ENCODE results near the gene UAP1L1. TPM values are rescaled to one million over a fixed set of nuclear protein-coding genes. Genes with fewer than 3 reads are reported as not detected.
A peak's percentile ranks its signal among the peaks of the same experiment; 100 is the strongest.

The UAP1L1 gene
- total RNA-seq, 4 donors from 2014 or later: 8.1 to 20.7 (median 12.3) TPM

DNA sequence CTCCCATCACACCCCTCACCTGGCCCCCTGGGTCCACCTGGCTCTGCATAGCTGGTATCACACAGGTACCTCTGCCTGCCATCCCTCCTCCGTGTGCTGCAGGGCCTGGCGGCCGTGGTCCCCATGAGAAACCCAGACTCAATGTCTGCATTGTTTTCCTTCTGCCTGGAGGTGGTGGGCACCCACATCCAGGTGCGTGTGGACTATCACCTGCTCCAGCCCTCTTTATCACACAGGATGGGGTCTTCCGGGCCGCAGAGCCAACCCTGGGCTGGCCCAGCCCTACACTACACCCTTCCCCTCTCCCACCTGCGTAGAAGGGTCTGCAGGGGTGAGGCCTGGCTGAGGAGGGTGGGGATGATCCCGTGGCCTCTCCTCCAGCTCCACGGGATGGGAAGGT, 38.4 kb upstream of the UAP1L1 start:
- 81 to 83% methylated on average over 9 of the region's 9 CpGs for WGBS, 2 donors
- H3K4me1 ChIP-seq: peaks cover 0 to 30% (median 12%) of the 10 kb centered on the region in 4 donors
- no peaks in the 10 kb centered on the region for H3K9me3 ChIP-seq
- H3K4me3 ChIP-seq: no peak overlapping the region
- no peak for TF ChIP-seq EP300 (IDR thresholded peaks at IDR 0.05)
- no peak for TF ChIP-seq POLR2A (IDR thresholded peaks at IDR 0.05)
- TF ChIP-seq, protein P1, sequence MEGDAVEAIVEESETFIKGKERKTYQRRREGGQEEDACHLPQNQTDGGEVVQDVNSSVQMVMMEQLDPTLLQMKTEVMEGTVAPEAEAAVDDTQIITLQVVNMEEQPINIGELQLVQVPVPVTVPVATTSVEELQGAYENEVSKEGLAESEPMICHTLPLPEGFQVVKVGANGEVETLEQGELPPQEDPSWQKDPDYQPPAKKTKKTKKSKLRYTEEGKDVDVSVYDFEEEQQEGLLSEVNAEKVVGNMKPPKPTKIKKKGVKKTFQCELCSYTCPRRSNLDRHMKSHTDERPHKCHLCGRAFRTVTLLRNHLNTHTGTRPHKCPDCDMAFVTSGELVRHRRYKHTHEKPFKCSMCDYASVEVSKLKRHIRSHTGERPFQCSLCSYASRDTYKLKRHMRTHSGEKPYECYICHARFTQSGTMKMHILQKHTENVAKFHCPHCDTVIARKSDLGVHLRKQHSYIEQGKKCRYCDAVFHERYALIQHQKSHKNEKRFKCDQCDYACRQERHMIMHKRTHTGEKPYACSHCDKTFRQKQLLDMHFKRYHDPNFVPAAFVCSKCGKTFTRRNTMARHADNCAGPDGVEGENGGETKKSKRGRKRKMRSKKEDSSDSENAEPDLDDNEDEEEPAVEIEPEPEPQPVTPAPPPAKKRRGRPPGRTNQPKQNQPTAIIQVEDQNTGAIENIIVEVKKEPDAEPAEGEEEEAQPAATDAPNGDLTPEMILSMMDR (IDR thresholded peaks at IDR 0.05): no peak
- H3K27me3 ChIP-seq: no peaks in the 10 kb centered on the region
- DNase-seq (ENCODE audit: low spot score in 2 of 2): no peak
- no peak overlapping the region for H3K27ac ChIP-seq
- H3K36me3 ChIP-seq: peaks cover 0 to 52% (median 0%) of the 10 kb centered on the region in 3 donors

DNA sequence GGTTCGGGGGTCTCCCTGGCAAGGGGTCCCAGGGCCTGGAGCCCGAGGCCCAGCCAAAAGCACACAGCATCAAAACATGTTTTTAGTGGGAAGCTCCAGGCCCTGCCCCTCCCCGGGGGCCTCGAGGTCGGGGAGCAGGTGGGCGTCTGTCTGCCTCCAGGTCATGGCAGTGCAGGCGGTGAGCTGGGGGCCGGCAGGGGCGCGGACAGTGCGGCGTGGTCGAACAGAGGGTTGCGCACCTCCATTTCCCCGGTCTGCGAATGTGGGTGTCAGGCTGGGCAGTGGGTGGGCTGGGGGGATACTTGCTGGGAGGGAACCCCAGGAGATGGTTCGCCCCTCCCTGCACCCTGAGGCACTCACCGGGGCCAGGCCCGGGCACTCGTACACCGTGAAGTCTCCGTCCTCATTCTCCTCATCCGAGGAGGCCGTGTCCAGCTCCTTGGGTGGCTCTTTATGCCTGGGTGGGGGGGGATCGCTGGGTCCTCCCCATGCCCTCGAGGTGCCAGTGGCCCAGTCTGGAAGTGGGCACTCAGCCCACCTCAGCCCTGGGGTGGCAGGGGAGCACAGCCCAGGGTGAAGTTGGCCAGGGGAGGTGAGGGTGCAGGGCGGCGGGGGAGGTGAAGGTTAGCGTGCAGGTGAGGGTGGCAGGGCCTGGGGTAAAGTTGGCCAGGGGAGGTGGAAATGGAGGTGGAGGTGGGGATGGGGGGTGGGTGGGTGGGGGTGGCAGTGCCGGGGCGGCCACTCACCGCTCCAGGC, 37.5 kb upstream of the UAP1L1 start:
- TF ChIP-seq EP300 (IDR thresholded peaks at IDR 0.05) (no peak), POLR2A (IDR thresholded peaks at IDR 0.05) (no peak)
- TF ChIP-seq, protein P1 (IDR thresholded peaks at IDR 0.05): no peak
- 85 to 89% methylated on average over 9 to 30 of the region's 32 CpGs for WGBS, 2 donors
- H3K9me3 ChIP-seq: no peaks in the 10 kb centered on the region
- H3K4me1 ChIP-seq: peaks cover 0 to 33% (median 16%) of the 10 kb centered on the region in 4 donors
- no peaks in the 10 kb centered on the region for H3K27me3 ChIP-seq
- H3K4me3 ChIP-seq: no peak overlapping the region
- H3K27ac ChIP-seq: no peak overlapping the region
- no peak for DNase-seq (ENCODE audit: low spot score in 2 of 2)
- H3K36me3 ChIP-seq: peaks cover 0 to 52% (median 0%) of the 10 kb centered on the region in 3 donors

DNA sequence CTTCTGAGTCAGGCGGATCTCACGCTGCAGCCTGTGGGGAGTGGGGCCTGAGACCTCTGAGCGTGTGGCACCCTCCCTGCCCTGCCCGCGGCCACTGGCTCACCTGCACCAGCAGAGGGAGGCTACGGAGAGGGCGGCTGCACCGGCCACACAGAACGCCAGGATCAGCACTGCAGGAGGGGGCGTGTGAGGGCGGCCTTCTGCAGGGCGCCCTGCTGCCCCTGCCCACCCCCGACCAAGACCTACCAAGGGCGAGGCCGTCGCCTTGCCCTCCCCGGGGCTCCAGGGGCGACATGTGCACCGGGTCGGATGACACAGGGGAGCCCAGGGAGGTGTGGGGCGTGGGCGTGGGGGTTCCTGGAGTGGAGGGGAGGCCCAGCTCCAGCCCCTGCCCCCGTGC, 36.7 kb upstream of the UAP1L1 start:
- TF ChIP-seq POLR2A (IDR thresholded peaks at IDR 0.05): no peak
- no peak for TF ChIP-seq EP300 (IDR thresholded peaks at IDR 0.05)
- TF ChIP-seq, protein P1 (IDR thresholded peaks at IDR 0.05): no peak
- 88 to 93% methylated on average over 6 to 14 of the region's 23 CpGs for WGBS, 2 donors
- peaks cover 0 to 32% (median 17%) of the 10 kb centered on the region in 4 donors for H3K4me1 ChIP-seq
- H3K9me3 ChIP-seq: no peaks in the 10 kb centered on the region
- no peak for DNase-seq (ENCODE audit: low spot score in 2 of 2)
- peaks cover 0 to 52% (median 0%) of the 10 kb centered on the region in 3 donors for H3K36me3 ChIP-seq
- H3K27ac ChIP-seq: no peak overlapping the region
- no peaks in the 10 kb centered on the region for H3K27me3 ChIP-seq
- peak overlapping the region in 1 of 4 donors; percentile 23 for H3K4me3 ChIP-seq

DNA sequence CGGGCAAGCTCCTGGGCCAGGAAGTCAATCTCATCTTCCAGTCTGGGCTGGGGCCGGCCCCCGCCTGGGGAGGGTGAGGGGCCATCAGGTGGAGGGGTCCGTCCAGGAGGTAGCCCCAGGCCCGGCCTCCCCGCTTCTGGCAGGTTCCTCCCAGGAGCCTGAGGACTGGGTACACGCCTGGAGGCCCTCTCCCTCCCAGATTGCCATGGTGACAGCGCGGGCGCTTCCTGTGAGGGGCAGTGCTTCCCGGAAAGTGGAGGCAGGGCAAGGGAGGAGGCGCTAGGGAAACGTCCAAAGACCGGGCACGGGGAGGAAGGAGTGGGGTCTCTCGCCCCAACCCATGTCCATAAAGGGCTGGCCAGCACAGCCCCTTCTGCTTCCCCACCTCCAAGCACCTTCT, 36.2 kb upstream of the UAP1L1 start:
- TF ChIP-seq, protein P1 (IDR thresholded peaks at IDR 0.05): no peak
- TF ChIP-seq POLR2A (IDR thresholded peaks at IDR 0.05) (no peak), EP300 (IDR thresholded peaks at IDR 0.05) (no peak)
- H3K27ac ChIP-seq: no peak overlapping the region
- H3K4me3 ChIP-seq: peak overlapping the region in 1 of 4 donors; percentile 23
- no peak for DNase-seq (ENCODE audit: low spot score in 2 of 2)
- 45 to 55% methylated on average over 10 of the region's 16 CpGs for WGBS, 2 donors
- no peaks in the 10 kb centered on the region for H3K27me3 ChIP-seq
- H3K9me3 ChIP-seq: no peaks in the 10 kb centered on the region
- peaks cover 0 to 32% (median 18%) of the 10 kb centered on the region in 4 donors for H3K4me1 ChIP-seq
- H3K36me3 ChIP-seq: peaks cover 0 to 52% (median 0%) of the 10 kb centered on the region in 3 donors

All from tibial nerve (tissue), 4 donors.